ENCODE results near the gene DGKG. TPM values are rescaled to one million over a fixed set of nuclear protein-coding genes. Genes with fewer than 3 reads are reported as not detected.

Gene DGKG
- total and polyA plus RNA-seq, 4 donors, result 0.84 to 7.8 (median 1.7) TPM

DNA sequence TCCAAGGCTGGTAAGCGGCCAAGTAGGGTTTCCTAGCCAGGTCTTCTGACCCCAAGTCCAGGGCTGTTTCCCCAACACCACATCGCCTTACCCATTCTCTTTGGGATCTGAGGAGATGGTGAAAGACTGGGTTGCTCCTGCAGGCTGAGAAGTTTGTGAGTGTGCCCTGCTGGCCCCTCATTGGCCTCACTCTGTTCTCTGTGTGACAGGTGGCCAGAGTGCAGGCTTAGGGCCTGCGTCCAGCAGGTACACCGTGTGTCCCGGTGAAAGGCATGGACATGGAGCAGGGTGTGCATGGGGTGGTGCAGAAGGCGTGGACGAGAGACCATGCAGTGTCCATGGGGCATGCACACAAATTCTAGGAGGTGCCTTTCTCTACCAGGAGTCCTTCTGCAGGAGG is 91.3 kb downstream of the DGKG start:
- 93% methylated on average over 7 of the region's 7 CpGs for WGBS
- Histone ChIP-seq H3K27me3 (ENCODE audit: control insufficient read depth in 4 of 4, insufficient read depth in 4 of 4, low read length in 3 of 4) (no peaks in the 10 kb centered on the region), H3K27ac (ENCODE audit: low read depth in 1 of 2, low read length in 2 of 2) (no peak overlapping the region), H3K36me3 (ENCODE audit: control insufficient read depth in 4 of 4, insufficient read depth in 3 of 4, low read depth in 1 of 4, low read length in 3 of 4) (no peaks in the 10 kb centered on the region), H3K4me1 (ENCODE audit: control insufficient read depth in 4 of 4, insufficient read depth in 4 of 4, low read length in 3 of 4) (no peaks in the 10 kb centered on the region), H3K9me3 (ENCODE audit: control insufficient read depth in 4 of 4, low read length in 3 of 4) (no peaks in the 10 kb centered on the region), H3K9ac (ENCODE audit: low read depth in 1 of 2, low read length in 2 of 2) (no peak overlapping the region), H3K4me3 (ENCODE audit: low read depth in 1 of 3, low read length in 3 of 3) (no peak overlapping the region)
- no peak for DNase-seq (ENCODE audit: low spot score)
- TF ChIP-seq HNF4G (IDR thresholded peaks at IDR 0.05) (no peak), GABPA (IDR thresholded peaks at IDR 0.05 in 1 of 2, conservative IDR thresholded peaks at IDR 0.05 in 1 of 2) (no peak), SP1 (IDR thresholded peaks at IDR 0.05) (no peak), FOXA2 (IDR thresholded peaks at IDR 0.05) (no peak), CTCF (IDR thresholded peaks at IDR 0.05; ENCODE audit: low read depth, low read length, missing input control) (no peak)

- no peak overlapping the region for H3K9ac ChIP-seq (ENCODE audit: low read depth in 1 of 2, low read length in 2 of 2)
- 92% methylated on average over 29 of the region's 29 CpGs for WGBS
These were observed 93.2 kb downstream of the DGKG start for GRCh38 chr3:186268616-186269448.

More at GRCh38 chr3:186268616-186269448, 93.2 kb downstream of the DGKG start:
- Histone ChIP-seq H3K27me3 (ENCODE audit: control insufficient read depth in 4 of 4, insufficient read depth in 4 of 4, low read length in 3 of 4) (no peaks in the 10 kb centered on the region), H3K9me3 (ENCODE audit: control insufficient read depth in 4 of 4, low read length in 3 of 4) (no peaks in the 10 kb centered on the region), H3K27ac (ENCODE audit: low read depth in 1 of 2, low read length in 2 of 2) (no peak overlapping the region), H3K4me1 (ENCODE audit: control insufficient read depth in 4 of 4, insufficient read depth in 4 of 4, low read length in 3 of 4) (no peaks in the 10 kb centered on the region), H3K4me3 (ENCODE audit: low read depth in 1 of 3, low read length in 3 of 3) (no peak overlapping the region), H3K36me3 (ENCODE audit: control insufficient read depth in 4 of 4, insufficient read depth in 3 of 4, low read depth in 1 of 4, low read length in 3 of 4) (no peaks in the 10 kb centered on the region)
- no peak for DNase-seq (ENCODE audit: low spot score)
- TF ChIP-seq RXRA (IDR thresholded peaks at IDR 0.05) (no peak), HNF4A (conservative IDR thresholded peaks at IDR 0.05) (no peak), SP1 (IDR thresholded peaks at IDR 0.05) (no peak), EGR1 (IDR thresholded peaks at IDR 0.05; ENCODE audit: low read depth in 2 of 2) (no peak), RAD21 (IDR thresholded peaks at IDR 0.05) (no peak), TAF1 (conservative IDR thresholded peaks at IDR 0.05) (no peak), GABPA (IDR thresholded peaks at IDR 0.05 in 1 of 2, conservative IDR thresholded peaks at IDR 0.05 in 1 of 2) (no peak), YY1 (IDR thresholded peaks at IDR 0.05) (no peak), FOXA1 (IDR thresholded peaks at IDR 0.05) (no peak), CTCF (IDR thresholded peaks at IDR 0.05; ENCODE audit: low read depth, low read length, missing input control) (no peak), JUND (IDR thresholded peaks at IDR 0.05) (no peak), FOXA2 (IDR thresholded peaks at IDR 0.05) (no peak), NR2F2 (IDR thresholded peaks at IDR 0.05) (no peak)
- TF ChIP-seq, protein P1, sequence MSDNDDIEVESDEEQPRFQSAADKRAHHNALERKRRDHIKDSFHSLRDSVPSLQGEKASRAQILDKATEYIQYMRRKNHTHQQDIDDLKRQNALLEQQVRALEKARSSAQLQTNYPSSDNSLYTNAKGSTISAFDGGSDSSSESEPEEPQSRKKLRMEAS (IDR thresholded peaks at IDR 0.05), result no peak
- TF ChIP-seq, protein P2, sequence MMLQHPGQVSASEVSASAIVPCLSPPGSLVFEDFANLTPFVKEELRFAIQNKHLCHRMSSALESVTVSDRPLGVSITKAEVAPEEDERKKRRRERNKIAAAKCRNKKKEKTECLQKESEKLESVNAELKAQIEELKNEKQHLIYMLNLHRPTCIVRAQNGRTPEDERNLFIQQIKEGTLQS (IDR thresholded peaks at IDR 0.05), result no peak
- TF ChIP-seq, protein P3, sequence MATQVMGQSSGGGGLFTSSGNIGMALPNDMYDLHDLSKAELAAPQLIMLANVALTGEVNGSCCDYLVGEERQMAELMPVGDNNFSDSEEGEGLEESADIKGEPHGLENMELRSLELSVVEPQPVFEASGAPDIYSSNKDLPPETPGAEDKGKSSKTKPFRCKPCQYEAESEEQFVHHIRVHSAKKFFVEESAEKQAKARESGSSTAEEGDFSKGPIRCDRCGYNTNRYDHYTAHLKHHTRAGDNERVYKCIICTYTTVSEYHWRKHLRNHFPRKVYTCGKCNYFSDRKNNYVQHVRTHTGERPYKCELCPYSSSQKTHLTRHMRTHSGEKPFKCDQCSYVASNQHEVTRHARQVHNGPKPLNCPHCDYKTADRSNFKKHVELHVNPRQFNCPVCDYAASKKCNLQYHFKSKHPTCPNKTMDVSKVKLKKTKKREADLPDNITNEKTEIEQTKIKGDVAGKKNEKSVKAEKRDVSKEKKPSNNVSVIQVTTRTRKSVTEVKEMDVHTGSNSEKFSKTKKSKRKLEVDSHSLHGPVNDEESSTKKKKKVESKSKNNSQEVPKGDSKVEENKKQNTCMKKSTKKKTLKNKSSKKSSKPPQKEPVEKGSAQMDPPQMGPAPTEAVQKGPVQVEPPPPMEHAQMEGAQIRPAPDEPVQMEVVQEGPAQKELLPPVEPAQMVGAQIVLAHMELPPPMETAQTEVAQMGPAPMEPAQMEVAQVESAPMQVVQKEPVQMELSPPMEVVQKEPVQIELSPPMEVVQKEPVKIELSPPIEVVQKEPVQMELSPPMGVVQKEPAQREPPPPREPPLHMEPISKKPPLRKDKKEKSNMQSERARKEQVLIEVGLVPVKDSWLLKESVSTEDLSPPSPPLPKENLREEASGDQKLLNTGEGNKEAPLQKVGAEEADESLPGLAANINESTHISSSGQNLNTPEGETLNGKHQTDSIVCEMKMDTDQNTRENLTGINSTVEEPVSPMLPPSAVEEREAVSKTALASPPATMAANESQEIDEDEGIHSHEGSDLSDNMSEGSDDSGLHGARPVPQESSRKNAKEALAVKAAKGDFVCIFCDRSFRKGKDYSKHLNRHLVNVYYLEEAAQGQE (IDR thresholded peaks at IDR 0.05), result no peak

All from liver (tissue), 9 donors.